Measurements from ENCODE around the gene CKMT1A.
A peak's percentile ranks its signal among the peaks of the same experiment; 100 is the strongest.

The CKMT1A gene

GRCh38 chr15:43748376-43748775 is 54.7 kb downstream of the CKMT1A start:
- DNase-seq (ENCODE audit: low spot score), result peak; percentile 10

Measured in COLO829 (cell line).